ENCODE results near the gene CASP9. TPM values are rescaled to one million over a fixed set of nuclear protein-coding genes. Genes with fewer than 3 reads are reported as not detected.
"Not testable (repeated sequence)": the region's sequence is repeated elsewhere in the genome, so short reads cannot be mapped to it uniquely, and the experiment has no call there.

Gene CASP9
- total RNA-seq, 1 experiment from 2014 or later = 10.1 TPM

DNA sequence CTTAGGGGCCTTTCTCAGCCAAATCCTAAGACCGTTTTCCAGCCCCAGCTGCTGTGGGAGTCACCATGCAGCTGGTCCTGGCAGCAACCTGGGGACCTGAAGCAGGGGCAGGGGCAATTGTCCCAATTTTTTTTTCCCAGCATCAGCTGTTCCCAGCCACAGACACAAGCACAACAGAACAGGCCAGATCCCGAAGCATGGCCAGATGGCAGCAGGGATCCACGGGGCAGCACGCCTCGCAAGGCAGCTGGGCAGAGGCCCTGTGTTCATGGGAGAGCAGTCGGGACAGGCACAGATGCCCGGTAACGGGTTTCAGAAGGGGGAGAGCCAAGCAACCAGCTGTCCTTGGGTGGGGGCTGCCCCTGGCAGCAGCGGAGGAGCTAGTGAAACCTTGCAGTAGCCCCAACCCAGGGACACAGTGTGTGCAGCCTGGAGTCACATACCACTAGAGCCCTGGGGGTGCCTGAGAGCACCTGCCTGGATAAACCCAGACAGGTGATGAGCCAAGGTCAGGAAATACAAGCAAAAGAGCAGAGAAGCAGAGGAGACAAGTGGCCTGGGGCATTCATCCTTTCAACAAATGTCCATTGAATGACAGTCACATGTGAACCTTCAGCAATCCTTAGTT lies 54.1 kb downstream of the CASP9 start:
- not testable (repeated sequence) for DNase-seq (ENCODE audit: low read depth)

DNA sequence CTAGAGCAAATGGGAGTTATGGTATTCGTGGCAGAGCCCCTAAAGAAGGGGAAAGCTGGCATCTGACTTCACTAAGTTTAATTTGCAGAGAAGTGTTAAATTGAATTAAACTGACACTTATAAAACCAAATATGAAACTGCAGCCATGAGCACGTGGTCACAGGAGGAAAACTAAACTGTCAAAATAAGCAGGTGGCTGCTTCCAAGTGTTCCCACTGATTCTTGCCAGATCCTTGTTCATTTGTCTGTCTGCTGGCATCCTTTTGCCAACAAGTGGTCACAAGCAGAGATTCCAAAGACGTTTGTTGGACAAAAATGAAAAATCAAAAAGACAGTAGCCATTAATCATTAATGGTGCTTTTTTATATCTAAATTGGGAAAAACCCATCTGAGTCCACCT lies 54.7 kb downstream of the CASP9 start:
- no peak for DNase-seq (ENCODE audit: low read depth)

GRCh38 chr1:15468145-15468544 lies 55.9 kb downstream of the CASP9 start:
- DNase-seq (ENCODE audit: low read depth) = no peak

DNA sequence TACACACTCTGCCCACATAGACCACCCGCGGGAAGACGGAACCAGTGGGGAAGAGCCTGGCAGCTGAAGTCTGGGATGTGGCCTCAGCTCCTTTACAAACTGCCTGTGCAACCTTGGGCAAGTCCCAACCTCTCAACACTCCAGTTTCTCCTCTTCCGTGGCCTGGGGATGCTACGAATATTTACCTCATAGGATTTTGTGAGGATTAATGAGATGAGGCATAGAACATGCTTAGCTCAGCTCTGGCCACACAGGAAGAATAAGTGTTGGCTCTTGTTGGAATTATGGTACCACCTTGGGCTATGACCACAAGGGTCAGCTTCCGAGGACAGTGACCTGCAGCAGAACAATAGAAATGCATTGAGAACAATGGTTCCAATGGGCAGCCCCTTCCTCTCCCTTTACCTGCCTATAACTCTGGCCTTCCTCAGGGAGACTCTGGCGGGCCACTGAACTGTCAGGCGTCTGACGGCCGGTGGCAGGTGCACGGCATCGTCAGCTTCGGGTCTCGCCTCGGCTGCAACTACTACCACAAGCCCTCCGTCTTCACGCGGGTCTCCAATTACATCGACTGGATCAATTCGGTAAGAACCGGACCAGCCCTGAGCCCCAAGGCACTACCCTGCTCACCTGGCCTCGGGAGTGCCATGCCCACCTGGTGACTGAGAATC lies 56.9 kb downstream of the CASP9 start:
- not testable (repeated sequence) for DNase-seq (ENCODE audit: low read depth)

- no peak for DNase-seq (ENCODE audit: low read depth)
These were observed 58.3 kb downstream of the CASP9 start for GRCh38 chr1:15465674-15466073.

- not testable (repeated sequence) for DNase-seq (ENCODE audit: low read depth)
These were observed 60.1 kb downstream of the CASP9 start for GRCh38 chr1:15463926-15464322.

GRCh38 chr1:15463064-15463800 lies 60.8 kb downstream of the CASP9 start:
- DNase-seq (ENCODE audit: low read depth) = not testable (repeated sequence)

- peak; percentile 63 for DNase-seq (ENCODE audit: low read depth)
These were observed 63.3 kb downstream of the CASP9 start for GRCh38 chr1:15460708-15461095.

GRCh38 chr1:15459771-15460707 lies 64.0 kb downstream of the CASP9 start:
- peak; percentile 93 for DNase-seq (ENCODE audit: low read depth)

- not testable (repeated sequence) for DNase-seq (ENCODE audit: low read depth)
These were observed 65.6 kb downstream of the CASP9 start for GRCh38 chr1:15458388-15458787.

DNA sequence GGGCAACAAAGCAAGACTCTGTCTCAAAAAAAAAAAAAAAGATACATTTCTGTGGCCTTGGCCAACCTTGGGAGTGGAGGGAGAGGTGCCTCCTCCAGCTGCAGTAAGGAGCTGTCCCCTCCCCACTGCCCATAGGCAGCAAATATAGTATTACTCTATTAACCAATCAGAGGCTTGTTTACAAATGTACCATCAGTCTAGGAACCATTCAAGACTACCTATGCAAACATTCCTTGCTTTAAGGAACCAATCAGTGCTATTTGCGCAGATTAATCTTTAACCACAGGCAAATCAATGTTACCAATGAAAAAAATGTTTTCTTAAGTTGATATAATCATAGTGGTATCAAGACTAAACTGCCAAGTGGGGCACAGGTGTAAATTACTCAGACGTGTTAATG lies 66.4 kb downstream of the CASP9 start:
- DNase-seq (ENCODE audit: low read depth) = no peak

GRCh38 chr1:15456313-15456954 lies 67.6 kb downstream of the CASP9 start, which contains the start of gene CELA2A:
TSS of gene CELA2A (plus strand) at chr1:15456732. CDS start at chr1:15456754, 22 bp downstream.
- no peak for DNase-seq (ENCODE audit: low read depth)

GRCh38 chr1:15455522-15455921 lies 68.5 kb downstream of the CASP9 start:
- DNase-seq (ENCODE audit: low read depth) = no peak

DNA sequence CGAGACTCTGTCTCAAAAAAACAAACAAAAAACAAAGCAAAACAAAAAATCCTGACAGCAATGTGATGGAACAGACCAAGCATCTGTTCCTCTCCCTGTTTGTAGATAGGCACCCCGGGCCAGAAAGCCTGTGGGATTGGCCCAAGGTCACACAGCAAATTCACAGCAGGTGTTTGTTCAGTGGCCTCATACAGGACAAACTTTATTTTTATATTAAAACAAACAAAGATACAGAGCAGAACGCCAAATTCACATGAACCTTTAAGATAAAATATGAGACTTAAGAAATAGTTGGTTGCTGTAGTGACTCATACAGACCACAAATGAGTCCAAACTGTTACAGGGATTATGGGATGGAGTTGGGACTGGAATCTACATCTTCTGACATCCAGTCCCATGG lies 69.8 kb downstream of the CASP9 start:
- DNase-seq (ENCODE audit: low read depth) = peak; percentile 75

- DNase-seq (ENCODE audit: low read depth) = no peak
These were observed 70.3 kb downstream of the CASP9 start for GRCh38 chr1:15453734-15454133.

DNA sequence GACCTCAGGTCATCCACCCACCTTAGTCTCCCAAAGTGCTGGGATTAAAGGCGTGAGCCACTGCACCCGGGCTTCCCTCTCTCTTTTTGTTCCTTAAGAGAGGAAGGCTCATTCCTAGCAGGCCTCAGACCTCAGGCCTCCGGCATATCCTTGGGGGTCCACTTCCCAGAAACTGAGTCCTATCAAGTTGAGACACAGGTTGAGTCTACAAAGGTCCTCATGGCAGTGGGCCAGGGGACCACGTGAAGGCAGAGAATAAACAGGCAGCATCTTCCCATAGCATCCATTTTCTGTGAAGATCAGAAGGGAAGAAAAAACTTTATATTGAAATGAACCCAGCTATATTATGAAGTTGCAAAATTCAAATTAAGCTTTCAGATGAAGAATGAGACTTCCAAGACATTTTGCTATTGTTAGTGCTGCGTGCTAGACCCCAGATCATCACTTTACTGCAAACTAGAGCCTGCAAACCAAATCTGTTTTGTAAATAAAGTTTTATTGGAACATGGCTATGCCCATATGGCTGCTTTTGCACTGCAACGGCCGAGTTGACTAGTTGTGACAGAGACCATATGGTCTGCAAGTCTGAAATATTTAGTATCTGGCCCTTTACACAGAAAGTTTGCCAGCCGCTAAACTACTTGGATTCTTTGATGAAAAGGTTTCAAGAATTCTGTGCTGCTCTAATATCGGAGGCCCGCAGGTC lies 71.0 kb downstream of the CASP9 start:
- DNase-seq (ENCODE audit: low read depth) = no peak

DNA sequence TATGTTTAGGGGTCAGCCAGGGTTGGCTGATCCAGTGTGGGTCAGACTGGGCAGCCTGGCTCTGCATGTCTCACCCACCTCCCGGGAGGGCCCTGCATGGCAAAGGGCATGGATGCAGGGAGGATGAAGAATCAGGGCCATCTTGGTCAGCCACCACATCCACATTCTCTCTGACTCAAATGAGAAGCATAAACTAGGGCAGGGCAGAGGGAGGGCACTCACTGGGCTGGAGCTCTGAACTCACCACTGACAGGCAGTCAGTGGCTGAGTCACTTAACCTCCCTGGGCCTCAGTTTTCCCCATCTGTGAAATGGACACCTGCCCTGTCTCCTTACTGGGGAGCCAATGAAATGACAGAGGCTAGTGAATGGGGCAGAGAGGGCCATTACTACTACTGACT lies 71.8 kb downstream of the CASP9 start:
- peak; percentile 48 for DNase-seq (ENCODE audit: low read depth)

DNA sequence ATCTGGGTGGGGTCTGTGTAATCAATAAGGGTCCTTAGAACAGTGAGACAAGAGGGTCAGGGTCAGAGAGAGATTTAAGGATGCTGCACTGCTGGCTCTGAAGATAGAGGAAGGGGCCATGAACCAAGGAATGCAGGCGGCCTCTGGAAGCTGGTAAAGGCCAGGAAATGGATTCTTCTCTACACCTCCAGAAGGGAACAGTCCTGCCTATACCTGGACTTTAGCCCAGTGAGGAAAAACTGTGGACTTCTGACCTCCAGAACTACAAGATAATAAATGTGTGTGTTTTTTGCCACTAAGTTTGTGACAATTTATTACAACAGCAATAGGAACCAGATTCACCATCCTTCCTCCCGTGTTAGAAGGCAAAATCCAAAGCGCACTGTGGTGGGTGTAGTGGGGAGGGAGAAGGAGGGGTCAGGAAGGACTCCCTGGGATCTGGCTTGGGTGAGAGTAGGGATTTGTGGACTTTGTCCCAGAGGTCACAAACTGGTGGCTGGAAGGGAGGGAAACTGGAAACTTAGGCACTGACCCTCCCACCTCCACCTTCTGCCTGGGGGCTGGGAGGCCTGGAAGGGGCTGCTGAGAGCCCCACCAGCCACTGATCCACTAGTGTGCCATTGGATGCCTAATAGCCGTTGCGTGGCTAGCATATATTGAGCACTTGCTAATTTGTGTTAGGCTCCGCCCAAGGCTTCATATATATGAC lies 72.8 kb downstream of the CASP9 start:
- no peak for DNase-seq (ENCODE audit: low read depth)

DNA sequence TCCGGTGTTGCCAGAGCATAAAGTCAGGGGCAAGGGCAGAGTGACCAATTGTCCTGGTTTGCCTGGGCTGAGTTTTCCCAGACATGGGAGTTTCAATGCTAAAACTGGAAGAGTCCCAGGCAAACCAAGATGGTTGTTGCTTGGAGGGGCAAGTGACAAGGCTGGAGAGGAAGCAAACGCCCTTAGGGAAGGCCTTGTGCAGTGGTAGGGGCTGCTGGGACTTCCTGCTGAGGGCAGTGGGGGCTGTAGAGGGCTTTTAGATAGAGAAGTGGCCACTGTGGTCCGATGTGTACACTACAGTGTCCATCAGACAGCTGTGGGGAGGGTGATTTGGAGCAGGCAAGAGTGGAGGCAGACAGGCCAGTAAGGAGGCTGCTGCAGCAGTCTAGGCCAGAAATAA lies 74.4 kb downstream of the CASP9 start:
- DNase-seq (ENCODE audit: low read depth) = no peak

All from M059J (cell line).